Duodenal mucosa (tissue), 2 donors: ENCODE measurements around the gene INPP5D.
"Not testable (repeated sequence)": the region's sequence is repeated elsewhere in the genome, so short reads cannot be mapped to it uniquely, and the experiment has no call there.

Source experiments
- H3K27ac ChIP-seq: one replicate; pipeline ENCODE4 v1.7.0; 2013; ENCODE audit warnings: low read depth, low read length
- H3K27me3 ChIP-seq, 2 donors: one replicate each; pipeline ENCODE4 v1.7.0; 2013; ENCODE audit warnings: low read length in 2 of 2, control low read depth in 1 of 2; ENCODE audit not compliant: insufficient read depth in 2 of 2, control insufficient read depth in 1 of 2
- H3K36me3 ChIP-seq, 2 donors: one replicate each; pipeline ENCODE4 v1.7.0; 2013; ENCODE audit warnings: low read length in 2 of 2, control low read depth in 1 of 2; ENCODE audit not compliant: insufficient read depth in 2 of 2, control insufficient read depth in 1 of 2
- H3K4me1 ChIP-seq, 2 donors: one replicate each; pipeline ENCODE4 v1.7.0; 2013; ENCODE audit warnings: low read length in 2 of 2, control low read depth in 1 of 2; ENCODE audit not compliant: insufficient read depth in 2 of 2, control insufficient read depth in 1 of 2
- H3K4me3 ChIP-seq, 2 donors: one replicate each; pipeline ENCODE4 v1.7.0; 2013; ENCODE audit warnings: low read length in 2 of 2, low read depth in 1 of 2
- H3K9ac ChIP-seq, 2 donors: one replicate each; pipeline ENCODE4 v1.7.0; 2013; ENCODE audit warnings: low read length in 2 of 2, low read depth in 1 of 2
- H3K9me3 ChIP-seq, 2 donors: one replicate each; pipeline ENCODE4 v1.7.0; 2013; ENCODE audit warnings: low read length in 2 of 2, control low read depth in 1 of 2; ENCODE audit not compliant: control insufficient read depth in 1 of 2

INPP5D gene

DNA sequence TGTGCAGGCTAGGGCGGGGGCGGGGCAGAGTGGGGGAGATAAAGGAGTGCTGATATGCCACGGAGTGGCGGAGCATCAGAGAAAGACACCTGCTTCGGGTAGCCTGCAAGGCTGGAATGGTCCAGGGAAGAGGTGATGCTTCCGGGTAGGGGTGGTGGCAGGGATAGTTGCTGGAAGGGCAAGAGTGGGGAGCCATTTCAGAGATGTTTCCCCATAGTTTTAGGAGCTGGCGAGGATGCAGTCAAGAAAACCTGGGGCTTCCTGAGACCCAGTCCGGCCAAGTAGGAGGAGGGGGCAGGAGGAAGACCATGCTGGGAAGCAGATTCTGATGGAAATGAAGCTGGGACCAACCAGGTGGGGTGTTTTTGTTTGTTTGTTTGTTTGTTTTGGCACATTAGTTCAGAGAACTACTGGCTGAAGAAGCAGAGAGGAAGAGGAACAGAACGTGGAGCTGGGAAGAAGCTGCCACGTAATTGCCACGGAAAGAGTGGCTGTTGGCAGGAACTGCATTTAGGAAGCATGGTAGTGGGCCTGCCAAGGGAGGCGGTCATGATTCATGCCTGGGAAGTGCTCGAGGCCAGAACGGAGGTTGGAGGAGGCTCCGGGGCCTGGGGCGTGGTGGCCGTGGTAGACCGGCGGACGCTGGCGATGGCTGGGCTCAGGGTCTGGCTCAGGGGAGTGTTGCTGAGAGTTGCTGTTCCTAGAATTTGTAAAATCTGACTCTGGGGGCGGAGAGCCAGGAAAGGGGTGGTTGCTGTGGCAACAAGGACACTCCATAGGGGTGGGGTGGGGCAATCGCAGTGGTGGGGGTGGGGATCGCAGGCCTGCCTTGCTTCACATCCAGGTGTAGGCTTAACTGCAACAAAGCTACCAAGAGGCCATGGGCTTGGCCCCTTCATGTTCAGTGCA is 8.6 kb upstream of the INPP5D start:
- H3K27ac ChIP-seq, result no peak overlapping the region
- H3K4me3 ChIP-seq, result no peak overlapping the region
- H3K9ac ChIP-seq, result no peak overlapping the region
- no peaks in the 10 kb centered on the region for H3K36me3 ChIP-seq
- H3K4me1 ChIP-seq, result peaks cover 0 to 7% of the 10 kb centered on the region in 2 donors
- H3K9me3 ChIP-seq, result no peaks in the 10 kb centered on the region
- no peaks in the 10 kb centered on the region for H3K27me3 ChIP-seq

DNA sequence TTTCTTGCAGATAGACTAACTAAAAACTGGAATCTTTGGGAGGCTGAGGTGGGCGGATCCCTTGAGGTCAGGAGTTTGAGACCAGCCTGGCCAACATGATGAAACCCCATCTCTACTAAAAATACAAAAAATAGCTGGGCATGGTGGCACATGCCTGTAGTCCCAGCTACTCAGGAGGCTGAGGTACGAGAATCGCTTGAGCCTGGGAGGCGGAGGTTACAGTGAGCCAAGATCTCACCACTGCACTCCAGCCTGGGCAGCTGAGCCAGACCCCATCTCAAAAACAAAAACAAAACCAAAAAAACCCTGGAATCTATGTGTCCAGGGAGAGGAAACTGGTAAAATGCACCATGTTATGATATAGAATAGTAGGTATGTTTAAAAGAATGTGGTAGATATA is 7.6 kb upstream of the INPP5D start:
- not testable (repeated sequence) for H3K4me1 ChIP-seq, H3K9me3 ChIP-seq, H3K4me3 ChIP-seq, H3K27ac ChIP-seq, H3K27me3 ChIP-seq, H3K9ac ChIP-seq, H3K36me3 ChIP-seq

DNA sequence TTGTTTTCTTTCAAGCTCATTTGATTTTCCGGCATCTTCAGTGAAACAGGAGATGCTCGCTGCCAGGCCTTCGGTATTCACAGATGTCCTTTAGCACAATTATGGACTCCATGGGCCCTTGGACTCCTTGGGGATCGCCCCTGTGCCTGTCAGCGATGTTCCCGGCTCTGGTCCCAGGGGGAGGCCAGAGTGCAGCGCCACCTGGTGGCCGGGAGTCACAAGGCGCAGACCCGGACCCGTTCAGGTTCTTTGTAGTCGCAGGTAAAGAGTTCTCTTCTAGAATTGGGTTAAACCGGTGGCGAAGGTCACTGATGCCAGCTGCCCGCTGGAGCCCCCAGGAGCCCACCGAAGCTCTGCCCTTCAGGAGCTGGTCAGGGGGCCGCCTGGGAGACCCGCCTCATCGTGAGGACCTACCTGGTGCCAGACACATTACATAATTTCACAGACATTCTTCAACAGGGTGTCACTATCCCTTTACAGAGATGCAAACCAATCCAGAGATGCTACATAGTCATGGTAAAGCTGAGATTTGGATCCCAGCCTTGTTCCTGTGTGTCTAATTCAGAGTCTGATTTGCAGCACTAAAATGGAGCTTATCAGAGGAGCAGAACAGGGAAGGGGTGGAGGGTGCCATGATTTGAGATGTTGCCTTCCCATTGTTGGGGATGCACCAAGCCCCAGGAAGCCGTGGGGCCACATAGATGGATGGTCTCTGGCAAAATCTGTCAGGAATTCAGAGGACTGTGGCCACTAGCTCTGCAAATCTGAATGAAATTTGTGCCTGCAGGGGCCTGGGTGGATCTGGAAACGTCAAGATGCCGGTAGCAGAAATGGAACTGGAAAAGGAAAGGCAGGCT is 6.0 kb upstream of the INPP5D start:
- peaks cover 0 to 5% of the 10 kb centered on the region in 2 donors for H3K4me1 ChIP-seq
- no peak overlapping the region for H3K4me3 ChIP-seq
- H3K9me3 ChIP-seq, result no peaks in the 10 kb centered on the region
- no peak overlapping the region for H3K27ac ChIP-seq
- no peaks in the 10 kb centered on the region for H3K27me3 ChIP-seq
- H3K36me3 ChIP-seq, result no peaks in the 10 kb centered on the region
- no peak overlapping the region for H3K9ac ChIP-seq

DNA sequence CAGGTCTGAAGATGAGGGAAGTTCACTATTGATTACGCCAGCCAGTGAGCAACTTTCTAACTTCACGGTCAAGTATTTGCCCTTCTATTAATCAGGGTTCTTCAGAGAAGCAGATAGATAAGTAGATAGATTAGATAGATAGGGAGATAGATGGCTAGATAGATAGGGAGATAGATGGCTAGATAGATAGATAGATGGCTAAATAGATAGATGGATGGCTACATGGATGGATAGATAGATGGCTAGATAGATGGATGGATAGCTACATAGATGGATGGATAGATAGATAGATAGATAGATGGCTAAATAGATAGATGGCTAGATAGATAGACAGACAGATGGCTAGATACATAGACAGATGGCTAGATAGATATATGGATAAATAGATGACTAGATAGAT is 4.8 kb upstream of the INPP5D start:
- H3K27me3 ChIP-seq, result no peaks in the 10 kb centered on the region

DNA sequence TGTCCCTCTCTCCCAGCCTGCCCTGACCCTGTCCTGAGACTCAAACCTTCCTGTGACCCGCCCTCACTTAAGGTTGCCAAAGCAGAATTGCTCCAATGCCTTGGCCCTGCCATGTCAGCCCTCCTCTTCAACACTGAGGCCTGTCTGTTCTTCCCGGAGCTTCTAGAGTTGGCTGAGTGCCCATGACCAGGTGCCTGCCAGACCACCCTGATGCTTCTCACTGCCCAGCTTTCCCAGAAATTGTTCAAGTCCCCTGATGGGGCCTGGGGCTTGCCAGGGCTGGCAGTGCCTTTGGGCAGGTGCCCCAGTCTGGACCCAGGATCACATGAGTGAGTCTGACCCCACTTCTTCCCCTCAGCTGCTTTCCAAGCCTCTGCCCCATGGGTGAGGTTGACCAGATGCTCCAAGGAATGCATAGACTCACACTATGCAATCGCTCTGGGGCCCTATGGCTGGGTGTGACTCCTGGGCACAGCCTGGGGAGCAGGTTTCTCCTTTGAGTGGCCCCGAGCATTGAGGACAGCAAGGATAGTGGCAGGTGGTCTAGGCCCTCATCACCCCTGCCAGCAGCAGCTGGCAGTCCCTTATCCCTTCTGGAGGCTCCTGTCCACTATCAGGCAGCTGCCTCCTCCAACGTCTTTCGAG is 3.1 kb upstream of the INPP5D start:
- H3K27me3 ChIP-seq, result no peaks in the 10 kb centered on the region
- no peaks in the 10 kb centered on the region for H3K9me3 ChIP-seq
- H3K9ac ChIP-seq, result no peak overlapping the region
- H3K36me3 ChIP-seq, result no peaks in the 10 kb centered on the region
- H3K27ac ChIP-seq, result no peak overlapping the region
- H3K4me3 ChIP-seq, result no peak overlapping the region
- peaks cover 12 to 25% of the 10 kb centered on the region in 2 donors for H3K4me1 ChIP-seq

More for the DNA sequence above, 4.8 kb upstream of the INPP5D start:
- no peak overlapping the region for H3K27ac ChIP-seq
- H3K9me3 ChIP-seq, result no peaks in the 10 kb centered on the region
- H3K4me1 ChIP-seq, result peaks cover 8 to 9% of the 10 kb centered on the region in 2 donors
- H3K9ac ChIP-seq, result no peak overlapping the region
- H3K4me3 ChIP-seq, result no peak overlapping the region
- no peaks in the 10 kb centered on the region for H3K36me3 ChIP-seq

DNA sequence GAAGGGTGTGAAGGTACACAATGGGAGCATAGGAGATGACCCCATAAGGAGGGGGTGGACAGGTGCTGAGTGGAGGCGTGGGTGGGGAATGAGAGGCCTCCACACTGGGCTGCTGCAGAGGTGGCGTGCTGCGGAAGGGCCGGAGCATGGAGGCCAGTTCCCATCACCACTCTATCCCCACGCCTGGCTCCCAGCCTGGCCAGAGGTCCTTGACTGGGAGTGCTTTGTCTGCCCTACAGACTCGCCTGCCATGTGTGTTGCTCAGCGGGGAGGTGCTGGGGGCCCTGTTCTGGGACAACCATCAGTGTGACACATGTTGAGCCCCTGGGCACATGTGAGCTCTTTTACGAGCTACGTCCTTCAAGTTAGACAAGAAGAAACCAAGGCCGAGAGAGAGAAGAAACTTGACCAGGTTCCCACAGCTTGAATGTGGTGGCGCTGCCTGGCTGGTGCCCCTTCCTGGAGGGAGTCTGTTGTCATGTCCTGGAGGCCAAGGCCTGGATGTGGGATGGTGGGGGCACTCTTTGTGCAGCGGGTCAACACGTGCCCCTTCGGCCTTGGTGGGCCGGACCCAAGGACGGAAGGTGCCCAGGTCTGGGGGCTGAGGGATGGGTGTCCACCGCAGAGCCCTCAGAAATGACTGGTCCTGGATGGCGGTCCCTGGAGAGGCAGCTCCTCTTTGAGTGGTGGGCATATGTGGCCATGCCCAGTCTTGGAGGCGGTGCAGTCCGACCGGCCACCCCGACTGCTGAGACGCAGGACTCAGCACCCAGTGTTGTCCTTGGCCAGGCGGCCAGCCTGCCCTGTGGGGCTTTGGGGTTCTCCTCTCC is 1.2 kb upstream of the INPP5D start:
- no peak overlapping the region for H3K27ac ChIP-seq
- no peak overlapping the region for H3K9ac ChIP-seq
- no peaks in the 10 kb centered on the region for H3K9me3 ChIP-seq
- H3K27me3 ChIP-seq, result no peaks in the 10 kb centered on the region
- no peaks in the 10 kb centered on the region for H3K36me3 ChIP-seq
- peaks cover 31 to 43% of the 10 kb centered on the region in 2 donors for H3K4me1 ChIP-seq
- no peak overlapping the region for H3K4me3 ChIP-seq

DNA sequence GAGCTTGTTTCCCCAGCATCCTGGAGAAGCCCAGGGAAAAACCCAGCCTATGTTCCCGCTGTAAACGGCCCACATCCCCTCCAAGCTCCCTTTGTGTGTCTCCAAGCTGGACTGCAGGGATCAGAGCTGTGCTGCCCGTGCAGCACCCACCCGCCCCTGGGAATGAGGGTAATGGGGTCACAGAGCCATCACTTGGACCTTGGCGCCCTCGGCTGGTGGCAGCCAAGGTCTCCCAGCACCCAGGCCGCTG is 670 bp upstream of the INPP5D start:
- Histone ChIP-seq H3K4me3 (peak overlapping the region; percentile 63 to 76), H3K27me3 (no peaks in the 10 kb centered on the region), H3K27ac (peak overlapping the region; percentile 67), H3K36me3 (no peaks in the 10 kb centered on the region), H3K9me3 (no peaks in the 10 kb centered on the region), H3K4me1 (peaks cover 35 to 48% of the 10 kb centered on the region in 2 donors), H3K9ac (peak overlapping the region in 1 of 2 donors; percentile 40)

DNA sequence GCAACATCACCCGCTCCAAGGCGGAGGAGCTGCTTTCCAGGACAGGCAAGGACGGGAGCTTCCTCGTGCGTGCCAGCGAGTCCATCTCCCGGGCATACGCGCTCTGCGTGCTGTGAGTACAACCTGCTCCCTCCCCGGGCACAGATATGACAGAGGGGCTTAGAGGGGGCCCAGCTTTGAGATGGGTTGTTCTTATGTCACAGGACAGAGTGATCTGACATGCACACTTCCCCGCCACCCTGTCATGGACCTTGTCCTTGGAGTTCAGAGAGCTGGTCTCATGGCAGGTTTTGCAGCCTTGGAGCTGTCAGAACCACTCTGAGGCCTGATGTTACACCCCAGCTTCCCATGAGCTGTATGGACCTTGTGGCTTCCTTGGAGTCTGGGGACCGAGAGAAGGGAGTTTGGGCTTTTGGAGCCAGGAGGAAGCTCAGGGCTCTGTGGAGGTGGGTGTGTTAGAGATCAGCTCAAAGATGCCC is 398 bp downstream of the INPP5D start:
- Histone ChIP-seq H3K36me3 (no peaks in the 10 kb centered on the region), H3K9ac (peak overlapping the region; percentile 60 to 76), H3K4me3 (peak overlapping the region; percentile 63 to 76), H3K27ac (peak overlapping the region; percentile 67), H3K4me1 (peaks cover 41 to 52% of the 10 kb centered on the region in 2 donors), H3K27me3 (no peaks in the 10 kb centered on the region), H3K9me3 (no peaks in the 10 kb centered on the region)

DNA sequence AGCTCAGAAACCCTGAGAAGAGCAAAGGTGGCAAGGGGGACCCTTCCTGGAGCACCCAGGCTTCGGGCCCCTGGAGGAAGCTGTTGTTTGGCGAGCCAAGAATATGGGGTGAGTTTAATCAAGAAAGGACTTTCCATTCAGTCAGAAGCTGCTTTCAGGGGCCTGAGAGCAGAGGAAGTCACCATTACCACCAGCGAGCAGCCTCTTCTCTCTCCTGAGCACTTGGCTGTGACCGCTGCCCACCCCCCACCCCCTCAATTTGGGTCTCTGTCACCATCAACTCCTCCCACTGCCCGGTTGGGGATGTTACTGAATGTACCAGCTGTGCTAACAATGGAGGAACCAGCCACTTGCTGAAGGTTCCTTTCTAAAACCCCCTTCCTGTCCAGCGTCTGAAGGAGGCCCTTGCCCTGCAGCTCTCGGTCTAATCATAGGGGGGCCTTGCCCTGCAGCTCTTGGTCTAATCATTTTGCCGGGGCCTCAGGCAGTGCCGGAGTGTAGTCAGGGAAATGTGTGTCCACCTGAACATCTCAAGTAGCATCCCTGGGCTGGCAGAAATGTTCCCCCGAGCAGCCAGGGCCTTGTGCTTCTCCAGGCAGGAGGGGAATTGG is 943 bp downstream of the INPP5D start:
- H3K9me3 ChIP-seq, result no peaks in the 10 kb centered on the region
- H3K9ac ChIP-seq, result peak overlapping the region; percentile 60 to 76
- peaks cover 41 to 52% of the 10 kb centered on the region in 2 donors for H3K4me1 ChIP-seq
- H3K27me3 ChIP-seq, result no peaks in the 10 kb centered on the region
- peaks cover 0 to 2% of the 10 kb centered on the region in 2 donors for H3K36me3 ChIP-seq
- H3K4me3 ChIP-seq, result peak overlapping the region; percentile 63 to 76
- no peak overlapping the region for H3K27ac ChIP-seq
